ENCODE results near the gene TNFSF15.

- TF ChIP-seq OSR2 (tag by site-specific recombination; IDR thresholded peaks at IDR 0.05) (no peak), ZNF202 (tag by site-specific recombination; IDR thresholded peaks at IDR 0.05; ENCODE audit: borderline replicate concordance) (no peak), ZBTB7A (tag by site-specific recombination; IDR thresholded peaks at IDR 0.05; ENCODE audit: low read depth) (no peak), ZNF221 (tag by site-specific recombination; IDR thresholded peaks at IDR 0.05; ENCODE audit: borderline replicate concordance) (no peak), ZBTB1 (tag by site-specific recombination; IDR thresholded peaks at IDR 0.05) (no peak), ZNF768 (tag by site-specific recombination; IDR thresholded peaks at IDR 0.05) (no peak), ZNF776 (tag by site-specific recombination; IDR thresholded peaks at IDR 0.05; ENCODE audit: borderline replicate concordance) (no peak), ZBTB21 (tag by site-specific recombination; IDR thresholded peaks at IDR 0.05) (no peak), ZNF18 (tag by site-specific recombination; IDR thresholded peaks at IDR 0.05) (no peak)
- TF ChIP-seq, protein P1, sequence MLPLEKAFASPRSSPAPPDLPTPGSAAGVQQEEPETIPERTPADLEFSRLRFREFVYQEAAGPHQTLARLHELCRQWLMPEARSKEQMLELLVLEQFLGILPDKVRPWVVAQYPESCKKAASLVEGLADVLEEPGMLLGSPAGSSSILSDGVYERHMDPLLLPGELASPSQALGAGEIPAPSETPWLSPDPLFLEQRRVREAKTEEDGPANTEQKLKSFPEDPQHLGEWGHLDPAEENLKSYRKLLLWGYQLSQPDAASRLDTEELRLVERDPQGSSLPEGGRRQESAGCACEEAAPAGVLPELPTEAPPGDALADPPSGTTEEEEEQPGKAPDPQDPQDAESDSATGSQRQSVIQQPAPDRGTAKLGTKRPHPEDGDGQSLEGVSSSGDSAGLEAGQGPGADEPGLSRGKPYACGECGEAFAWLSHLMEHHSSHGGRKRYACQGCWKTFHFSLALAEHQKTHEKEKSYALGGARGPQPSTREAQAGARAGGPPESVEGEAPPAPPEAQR (tag by site-specific recombination; IDR thresholded peaks at IDR 0.05) = no peak
- TF ChIP-seq, protein P2, sequence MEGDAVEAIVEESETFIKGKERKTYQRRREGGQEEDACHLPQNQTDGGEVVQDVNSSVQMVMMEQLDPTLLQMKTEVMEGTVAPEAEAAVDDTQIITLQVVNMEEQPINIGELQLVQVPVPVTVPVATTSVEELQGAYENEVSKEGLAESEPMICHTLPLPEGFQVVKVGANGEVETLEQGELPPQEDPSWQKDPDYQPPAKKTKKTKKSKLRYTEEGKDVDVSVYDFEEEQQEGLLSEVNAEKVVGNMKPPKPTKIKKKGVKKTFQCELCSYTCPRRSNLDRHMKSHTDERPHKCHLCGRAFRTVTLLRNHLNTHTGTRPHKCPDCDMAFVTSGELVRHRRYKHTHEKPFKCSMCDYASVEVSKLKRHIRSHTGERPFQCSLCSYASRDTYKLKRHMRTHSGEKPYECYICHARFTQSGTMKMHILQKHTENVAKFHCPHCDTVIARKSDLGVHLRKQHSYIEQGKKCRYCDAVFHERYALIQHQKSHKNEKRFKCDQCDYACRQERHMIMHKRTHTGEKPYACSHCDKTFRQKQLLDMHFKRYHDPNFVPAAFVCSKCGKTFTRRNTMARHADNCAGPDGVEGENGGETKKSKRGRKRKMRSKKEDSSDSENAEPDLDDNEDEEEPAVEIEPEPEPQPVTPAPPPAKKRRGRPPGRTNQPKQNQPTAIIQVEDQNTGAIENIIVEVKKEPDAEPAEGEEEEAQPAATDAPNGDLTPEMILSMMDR (tag by site-specific recombination; IDR thresholded peaks at IDR 0.05) = no peak
Observed at GRCh38 chr9:114845373-114845772, 39.5 kb upstream of the TNFSF15 start.
